ENCODE results near the gene GCGR.

The GCGR gene

GRCh38 chr17:81803728-81804558 is at the start of gene GCGR:
Gene GCGR, plus strand, starts transcription at chr17:81804150. Its CDS starts 4,869 bp downstream, at chr17:81809019.
- no peak for DNase-seq (ENCODE audit: low spot score)

- no peak for DNase-seq (ENCODE audit: low spot score)
Measured at GRCh38 chr17:81792675-81793615, 11.0 kb upstream of the GCGR start.

GRCh38 chr17:81794074-81794476 is 9.9 kb upstream of the GCGR start:
- DNase-seq (ENCODE audit: low spot score), result no peak

- no peak for DNase-seq (ENCODE audit: low spot score)
Measured at GRCh38 chr17:81794509-81794908, 9.4 kb upstream of the GCGR start.

GRCh38 chr17:81801327-81801726 is 2.6 kb upstream of the GCGR start:
- no peak for DNase-seq (ENCODE audit: low spot score)

- no peak for DNase-seq (ENCODE audit: low spot score)
Measured at GRCh38 chr17:81802048-81802758, 1.7 kb upstream of the GCGR start.

GRCh38 chr17:81802856-81803643 is 900 bp upstream of the GCGR start:
- no peak for DNase-seq (ENCODE audit: low spot score)

GRCh38 chr17:81804559-81805399 is 829 bp downstream of the GCGR start:
- DNase-seq (ENCODE audit: low spot score), result no peak

GRCh38 chr17:81805707-81806460 is 1.9 kb downstream of the GCGR start:
- DNase-seq (ENCODE audit: low spot score), result no peak

- DNase-seq (ENCODE audit: low spot score), result no peak
Measured at GRCh38 chr17:81806461-81807209, 2.7 kb downstream of the GCGR start.

GRCh38 chr17:81807210-81807719 is 3.3 kb downstream of the GCGR start:
- DNase-seq (ENCODE audit: low spot score), result no peak

GRCh38 chr17:81807839-81808238 is 3.9 kb downstream of the GCGR start:
- no peak for DNase-seq (ENCODE audit: low spot score)

- DNase-seq (ENCODE audit: low spot score), result no peak
Measured at GRCh38 chr17:81808778-81809555, 5.0 kb downstream of the GCGR start.

GRCh38 chr17:81809556-81809998 is 5.6 kb downstream of the GCGR start:
- no peak for DNase-seq (ENCODE audit: low spot score)

- DNase-seq (ENCODE audit: low spot score), result no peak
Measured at GRCh38 chr17:81810476-81810875, 6.5 kb downstream of the GCGR start.

GRCh38 chr17:81810892-81811704 is 7.1 kb downstream of the GCGR start:
- DNase-seq (ENCODE audit: low spot score), result no peak

All from CD4-positive, alpha-beta T cell treated with Interleukin-2 at 100 ng/mL for 4 hours (primary cell).